Measurements from ENCODE around the gene SURF1. TPM values are rescaled to one million over a fixed set of nuclear protein-coding genes. Genes with fewer than 3 reads are reported as not detected.

SURF1 gene
- total RNA-seq, 1 donor from 2014 or later: 56.1 TPM

GRCh38 chr9:133366435-133366834 is 10.1 kb upstream of the SURF1 start:
- H3K36me3 Mint-ChIP-seq (ENCODE audit: unreplicated experiment): no peaks in the 10 kb centered on the region

GRCh38 chr9:133362359-133363044 is 6.2 kb upstream of the SURF1 start:
- Mint-ChIP-seq H3K27me3 (ENCODE audit: unreplicated experiment) (peaks cover 4% of the 10 kb centered on the region), H3K9me3 (ENCODE audit: unreplicated experiment) (no peaks in the 10 kb centered on the region), H3K4me1 (ENCODE audit: low read depth, unreplicated experiment) (peaks cover 19% of the 10 kb centered on the region), H3K36me3 (ENCODE audit: unreplicated experiment) (no peaks in the 10 kb centered on the region), H3K4me3 (ENCODE audit: unreplicated experiment) (no peak overlapping the region), H3K27ac (ENCODE audit: unreplicated experiment) (peak overlapping the region; percentile 48)
- TF ChIP-seq CTCF (IDR thresholded peaks at IDR 0.05; ENCODE audit: partially characterized antibody, unreplicated experiment): no peak
- no peak for DNase-seq

More at GRCh38 chr9:133366435-133366834, 10.1 kb upstream of the SURF1 start:
- DNase-seq: no peak
- Mint-ChIP-seq H3K4me1 (ENCODE audit: low read depth, unreplicated experiment) (peaks cover 24% of the 10 kb centered on the region), H3K27ac (ENCODE audit: unreplicated experiment) (no peak overlapping the region), H3K27me3 (ENCODE audit: unreplicated experiment) (no peaks in the 10 kb centered on the region), H3K4me3 (ENCODE audit: unreplicated experiment) (no peak overlapping the region), H3K9me3 (ENCODE audit: unreplicated experiment) (peaks cover 2% of the 10 kb centered on the region)
- no peak for TF ChIP-seq CTCF (IDR thresholded peaks at IDR 0.05; ENCODE audit: partially characterized antibody, unreplicated experiment)

- no peak for DNase-seq
- H3K36me3 Mint-ChIP-seq (ENCODE audit: unreplicated experiment): no peaks in the 10 kb centered on the region
- H3K27ac Mint-ChIP-seq (ENCODE audit: unreplicated experiment): peak overlapping the region; percentile 48
- no peaks in the 10 kb centered on the region for H3K9me3 Mint-ChIP-seq (ENCODE audit: unreplicated experiment)
- no peak for TF ChIP-seq CTCF (IDR thresholded peaks at IDR 0.05; ENCODE audit: partially characterized antibody, unreplicated experiment)
- H3K27me3 Mint-ChIP-seq (ENCODE audit: unreplicated experiment): peaks cover 4% of the 10 kb centered on the region
- peaks cover 20% of the 10 kb centered on the region for H3K4me1 Mint-ChIP-seq (ENCODE audit: low read depth, unreplicated experiment)
- no peak overlapping the region for H3K4me3 Mint-ChIP-seq (ENCODE audit: unreplicated experiment)
Observed at GRCh38 chr9:133361507-133362092, 5.3 kb upstream of the SURF1 start.

- H3K36me3 Mint-ChIP-seq (ENCODE audit: unreplicated experiment): no peaks in the 10 kb centered on the region
- H3K4me1 Mint-ChIP-seq (ENCODE audit: low read depth, unreplicated experiment): peaks cover 20% of the 10 kb centered on the region
- peaks cover 2% of the 10 kb centered on the region for H3K9me3 Mint-ChIP-seq (ENCODE audit: unreplicated experiment)
- H3K27me3 Mint-ChIP-seq (ENCODE audit: unreplicated experiment): peaks cover 4% of the 10 kb centered on the region
- H3K4me3 Mint-ChIP-seq (ENCODE audit: unreplicated experiment): peak overlapping the region; percentile 75
- no peak for DNase-seq
- H3K27ac Mint-ChIP-seq (ENCODE audit: unreplicated experiment): peak overlapping the region; percentile 75
- no peak for TF ChIP-seq CTCF (IDR thresholded peaks at IDR 0.05; ENCODE audit: partially characterized antibody, unreplicated experiment)
Observed at GRCh38 chr9:133360400-133361393, 4.4 kb upstream of the SURF1 start.
